OCI-M2 (cell line): Measurements from ENCODE around the gene LTC4S.
"Not testable (repeated sequence)": the region's sequence is repeated elsewhere in the genome, so short reads cannot be mapped to it uniquely, and the experiment has no call there.

ENCODE experiments used
- DNase-seq: peaks from one replicate; lab custom pipeline; 2025; ENCODE audit not compliant: unreplicated experiment; lab: John Stamatoyannopoulos, UW

The LTC4S gene

GRCh38 chr5:179793468-179794139 is at the start of gene LTC4S:
Gene LTC4S, plus strand, starts transcription at chr5:179793986. Its CDS starts 95 bp downstream, at chr5:179794081.
- DNase-seq = no peak

GRCh38 chr5:179744106-179744505 is 49.7 kb upstream of the LTC4S start:
- not testable (repeated sequence) for DNase-seq

GRCh38 chr5:179746872-179747271 is 46.9 kb upstream of the LTC4S start:
- DNase-seq = no peak

- DNase-seq = no peak
Observed at GRCh38 chr5:179747811-179748210, 46.0 kb upstream of the LTC4S start.

- DNase-seq = no peak
Observed at GRCh38 chr5:179749857-179750508, 43.8 kb upstream of the LTC4S start.

GRCh38 chr5:179753971-179754370 is 39.8 kb upstream of the LTC4S start:
- DNase-seq = no peak

- no peak for DNase-seq
Observed at GRCh38 chr5:179755022-179755421, 38.8 kb upstream of the LTC4S start.

GRCh38 chr5:179758955-179759354 is 34.8 kb upstream of the LTC4S start:
- no peak for DNase-seq

- DNase-seq = no peak
Observed at GRCh38 chr5:179759581-179760551, 33.9 kb upstream of the LTC4S start.

- DNase-seq = no peak
Observed at GRCh38 chr5:179762079-179762780, 31.6 kb upstream of the LTC4S start.

GRCh38 chr5:179762781-179763176 is 31.0 kb upstream of the LTC4S start:
- no peak for DNase-seq

GRCh38 chr5:179763215-179763945 is 30.4 kb upstream of the LTC4S start:
- no peak for DNase-seq

- DNase-seq = no peak
Observed at GRCh38 chr5:179764056-179764455, 29.7 kb upstream of the LTC4S start.

GRCh38 chr5:179765400-179765799 is 28.4 kb upstream of the LTC4S start:
- no peak for DNase-seq

GRCh38 chr5:179766021-179766725 is 27.6 kb upstream of the LTC4S start:
- DNase-seq = no peak

GRCh38 chr5:179766726-179767455 is 26.9 kb upstream of the LTC4S start:
- DNase-seq = no peak

GRCh38 chr5:179767496-179768100 is 26.2 kb upstream of the LTC4S start:
- no peak for DNase-seq

GRCh38 chr5:179768326-179769085 is 25.3 kb upstream of the LTC4S start:
- no peak for DNase-seq
